ENCODE measurements around the gene ZNF74. TPM values are rescaled to one million over a fixed set of nuclear protein-coding genes. Genes with fewer than 3 reads are reported as not detected.

Gene ZNF74
- total RNA-seq, 4 donors from 2014 or later: 3.0 to 6.9 (median 4.9) TPM

GRCh38 chr22:20453222-20453621, 59.3 kb downstream of the ZNF74 start:
- Histone ChIP-seq H3K4me3 (no peak overlapping the region), H3K36me3 (peaks cover 0 to 15% of the 10 kb centered on the region in 2 donors), H3K9me3 (no peaks in the 10 kb centered on the region), H3K27ac (no peak overlapping the region), H3K27me3 (no peaks in the 10 kb centered on the region), H3K4me1 (no peaks in the 10 kb centered on the region)
- in situ Hi-C loops (cut with MboI; ENCODE audit: low sequenced_read_pairs in 4 of 4) (loop anchor here in 1 of 4 donors (25.0 kb wide), 1 partner anchor 234 kb away; no protein-coding TSS in a partner anchor), intact Hi-C loops (cut with DNase I; ENCODE audit: low total_unique reads) (no loop called here)
- ATAC-seq (no peak), DNase-seq (no peak)
- TF ChIP-seq POLR2A (IDR thresholded peaks at IDR 0.05) (no peak), CTCF (IDR thresholded peaks at IDR 0.05 in 4 of 5, conservative IDR thresholded peaks at IDR 0.05 in 1 of 5) (no peak)

DNA sequence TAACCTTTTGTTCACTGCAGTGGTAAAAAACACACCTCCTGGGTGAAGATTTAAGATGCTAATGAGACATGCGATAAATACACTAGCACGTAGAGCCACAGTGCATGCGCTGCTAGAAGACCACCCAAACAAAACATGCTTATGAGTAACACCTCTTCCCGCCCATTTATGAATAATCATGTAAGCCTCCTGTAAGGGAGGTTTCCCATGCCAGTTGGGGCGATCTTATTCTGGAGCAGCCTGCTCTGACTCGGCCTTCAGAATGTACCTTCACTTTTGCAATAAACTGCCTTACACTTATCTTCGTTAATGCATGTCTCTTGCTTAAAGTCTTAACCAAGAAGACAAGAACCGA, 61.7 kb downstream of the ZNF74 start:
- TF ChIP-seq POLR2A (IDR thresholded peaks at IDR 0.05) (no peak), CTCF (IDR thresholded peaks at IDR 0.05 in 4 of 5, conservative IDR thresholded peaks at IDR 0.05 in 1 of 5) (no peak)
- H3K4me3 ChIP-seq: no peak overlapping the region
- peaks cover 0 to 15% of the 10 kb centered on the region in 2 donors for H3K36me3 ChIP-seq
- no peaks in the 10 kb centered on the region for H3K9me3 ChIP-seq
- H3K4me1 ChIP-seq: no peaks in the 10 kb centered on the region
- intact Hi-C loops (cut with DNase I; ENCODE audit: low total_unique reads): loop anchor here (5.0 kb wide), 1 partner anchor 38 kb away; no protein-coding TSS in a partner anchor
- ATAC-seq (no peak), DNase-seq (no peak)
- no peaks in the 10 kb centered on the region for H3K27me3 ChIP-seq
- in situ Hi-C loops (cut with MboI; ENCODE audit: low sequenced_read_pairs in 4 of 4): loop anchor here in 1 of 4 donors (5.0 to 25.0 kb wide), 2 partner anchors 43 to 232 kb away; no protein-coding TSS in a partner anchor
- no peak overlapping the region for H3K27ac ChIP-seq

DNA sequence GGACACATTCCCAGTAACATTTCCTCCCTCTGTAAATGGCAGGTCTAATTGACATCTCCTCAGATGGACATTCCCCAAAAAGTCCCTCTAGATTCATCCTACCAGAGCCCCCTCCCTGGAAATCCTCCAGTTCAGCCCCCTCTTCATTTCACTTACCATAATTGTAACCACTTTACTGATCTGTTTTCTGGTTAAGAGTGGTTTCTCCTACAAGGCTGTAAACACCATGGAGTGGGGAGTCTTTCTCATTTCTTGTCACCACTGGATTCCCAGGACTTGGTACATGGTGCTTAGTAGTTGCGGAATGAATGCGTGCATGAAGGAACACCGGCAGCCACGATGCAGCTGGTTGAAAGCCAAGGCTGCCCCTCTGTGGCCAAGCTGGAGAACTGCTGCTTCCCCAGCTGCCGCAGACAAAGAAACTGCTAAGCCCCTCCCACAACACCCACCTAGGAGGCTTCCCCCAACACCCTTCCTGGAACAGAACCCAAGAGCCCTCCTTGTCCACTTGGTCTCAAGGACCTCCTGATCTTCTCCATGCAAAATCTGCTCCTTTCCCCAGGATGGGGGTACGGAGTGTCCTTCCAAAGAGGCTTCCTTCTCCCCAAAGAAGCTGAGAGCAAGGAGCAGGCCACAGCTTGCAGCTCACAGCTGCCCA, 62.2 kb downstream of the ZNF74 start:
- H3K4me3 ChIP-seq: no peak overlapping the region
- intact Hi-C loops (cut with DNase I; ENCODE audit: low total_unique reads) (loop anchor here (5.0 kb wide), 1 partner anchor 39 kb away; no protein-coding TSS in a partner anchor), in situ Hi-C loops (cut with MboI; ENCODE audit: low sequenced_read_pairs in 4 of 4) (loop anchor here in 1 of 4 donors (5.0 to 25.0 kb wide), 2 partner anchors 44 to 231 kb away; no protein-coding TSS in a partner anchor)
- no peaks in the 10 kb centered on the region for H3K4me1 ChIP-seq
- peaks cover 0 to 15% of the 10 kb centered on the region in 2 donors for H3K36me3 ChIP-seq
- TF ChIP-seq CTCF (IDR thresholded peaks at IDR 0.05 in 4 of 5, conservative IDR thresholded peaks at IDR 0.05 in 1 of 5) (peak; percentile 52 to 82 (median 77)), POLR2A (IDR thresholded peaks at IDR 0.05) (no peak)
- no peaks in the 10 kb centered on the region for H3K27me3 ChIP-seq
- no peaks in the 10 kb centered on the region for H3K9me3 ChIP-seq
- DNase-seq (peak; percentile 37 to 62), ATAC-seq (peak; percentile 67 to 85)
- H3K27ac ChIP-seq: no peak overlapping the region

- no peaks in the 10 kb centered on the region for H3K27me3 ChIP-seq
- intact Hi-C loops (cut with DNase I; ENCODE audit: low total_unique reads): loop anchor here (5.0 kb wide), 1 partner anchor 39 kb away; no protein-coding TSS in a partner anchor
- no peak overlapping the region for H3K27ac ChIP-seq
- peaks cover 0 to 15% of the 10 kb centered on the region in 2 donors for H3K36me3 ChIP-seq
- ATAC-seq: no peak
- no peaks in the 10 kb centered on the region for H3K4me1 ChIP-seq
- no peaks in the 10 kb centered on the region for H3K9me3 ChIP-seq
- DNase-seq: no peak
- TF ChIP-seq CTCF (IDR thresholded peaks at IDR 0.05 in 4 of 5, conservative IDR thresholded peaks at IDR 0.05 in 1 of 5) (no peak), POLR2A (IDR thresholded peaks at IDR 0.05) (no peak)
- in situ Hi-C loops (cut with MboI; ENCODE audit: low sequenced_read_pairs in 4 of 4): loop anchor here in 1 of 4 donors (5.0 to 25.0 kb wide), 2 partner anchors 44 to 231 kb away; no protein-coding TSS in a partner anchor
- H3K4me3 ChIP-seq: no peak overlapping the region
Measured at GRCh38 chr22:20456722-20457076, 62.7 kb downstream of the ZNF74 start.
